H1 (cell line): ENCODE data around the gene CARD14. TPM values are rescaled to one million over a fixed set of nuclear protein-coding genes. Genes with fewer than 3 reads are reported as not detected.
A peak's percentile ranks its signal among the peaks of the same experiment; 100 is the strongest.

Source experiments
- CTCF ChIA-PET: fragments of 300-600 bp; sonication (Branson Sonifier 250); formaldehyde crosslinking; loops from one replicate; lab custom pipeline; 2021; ENCODE audit not compliant: partially characterized antibody; lab: Charles Lee
- POLR2A ChIA-PET: fragments of 300-600 bp; sonication (Branson Sonifier 250); formaldehyde crosslinking; loops from one replicate; lab custom pipeline; 2021; ENCODE audit warnings: inconsistent platforms; ENCODE audit not compliant: partially characterized antibody; lab: Charles Lee
- DNase-seq, 2 experiments: peaks; one replicate each; pipeline versions ENCODE4 v3.0.0 to v3.0.0-alpha.2; 2010 to 2022; ENCODE audit warnings: low spot score in 2 of 2, low read depth in 1 of 2, mixed read lengths in 1 of 2
- FAIRE-seq: peaks from 2 replicates; lab custom pipeline; 2011; peaks lifted over from hg19 to GRCh38; lab: Jason Lieb, UNC
- H2AFZ ChIP-seq: 2 replicates; pipeline ENCODE4 v1.8.1; 2012; ENCODE audit warnings: low read length, inconsistent platforms
- H2AK5ac ChIP-seq: 2 replicates; pipeline ENCODE4 v1.6.1; 2013; ENCODE audit warnings: low read depth, low read length
- H2BK120ac ChIP-seq: replicated peaks from 2 replicates; pipeline ENCODE3; 2013; ENCODE audit warnings: low read depth, low read length, inconsistent platforms
- H2BK12ac ChIP-seq: 2 replicates; pipeline ENCODE4 v1.6.1; 2013; ENCODE audit warnings: low read depth, low read length
- H2BK15ac ChIP-seq: 2 replicates; pipeline ENCODE4 v1.6.1; 2013; ENCODE audit warnings: low read length
- H2BK20ac ChIP-seq: 2 replicates; pipeline ENCODE4 v1.6.1; 2013; ENCODE audit warnings: low read length
- H2BK5ac ChIP-seq: 2 replicates; pipeline ENCODE4 v1.6.1; 2013; ENCODE audit warnings: low read depth, low read length
- H3K14ac ChIP-seq: 2 replicates; pipeline ENCODE4 v1.6.1; 2013; ENCODE audit warnings: inconsistent platforms; ENCODE audit not compliant: insufficient read length
- H3K18ac ChIP-seq: 2 replicates; pipeline ENCODE4 v1.6.1; 2013; ENCODE audit warnings: low read length; ENCODE audit errors: extremely low read depth
- H3K23ac ChIP-seq: 2 replicates; pipeline ENCODE4 v1.6.1; 2013; ENCODE audit warnings: inconsistent platforms; ENCODE audit not compliant: insufficient read length
- H3K23me2 ChIP-seq: 2 replicates; pipeline ENCODE4 v1.6.1; 2013; ENCODE audit warnings: low read depth, low read length
- H3K27ac ChIP-seq: 2 replicates; pipeline ENCODE4 v1.6.1; 2011; ENCODE audit warnings: low read depth, low read length, inconsistent platforms
- H3K27me3 ChIP-seq, 4 experiments: replicated peaks in 1 of 4; 1 replicate in 1 of 4; 2 replicates in 3 of 4; pipeline versions ENCODE4 v1.6.1 to v1.8.1; 2011 to 2013; ENCODE audit warnings: low read length in 3 of 4, mild to moderate bottlenecking in 3 of 4, inconsistent platforms in 2 of 4, mixed read lengths in 2 of 4, moderate library complexity in 1 of 4; ENCODE audit not compliant: control insufficient read depth in 3 of 4, insufficient read depth in 3 of 4; ENCODE audit errors: extremely low read depth in 1 of 4
- H3K36me3 ChIP-seq, 4 experiments: 2 replicates each; pipeline versions ENCODE4 v1.6.1 to v1.8.1; 2011 to 2013; ENCODE audit warnings: mild to moderate bottlenecking in 4 of 4, low read length in 3 of 4, moderate library complexity in 2 of 4, control low read depth in 1 of 4, inconsistent platforms in 1 of 4; ENCODE audit not compliant: insufficient read depth in 4 of 4, control insufficient read depth in 2 of 4
- H3K4ac ChIP-seq: replicated peaks from 2 replicates; pipeline ENCODE3; 2013; ENCODE audit warnings: low read length, low read depth, mixed read lengths, inconsistent platforms; ENCODE audit not compliant: insufficient read length
- H3K4me1 ChIP-seq, 4 experiments: replicated peaks in 1 of 4; 1 replicate in 1 of 4; 2 replicates in 3 of 4; pipeline versions ENCODE4 v1.6.1 to v1.8.1; 2011 to 2013; ENCODE audit warnings: low read length in 3 of 4, inconsistent platforms in 2 of 4, mixed read lengths in 1 of 4; ENCODE audit not compliant: insufficient read depth in 4 of 4, control insufficient read depth in 3 of 4
- H3K4me2 ChIP-seq, 2 experiments: 2 replicates each; pipeline versions ENCODE4 v1.6.1 to v1.8.1; 2011 to 2013; ENCODE audit warnings: low read depth in 2 of 2, low read length in 2 of 2, control low read depth in 1 of 2, inconsistent platforms in 1 of 2, mild to moderate bottlenecking in 1 of 2; ENCODE audit not compliant: insufficient read depth in 1 of 2
- H3K4me3 ChIP-seq, 4 experiments: fragments of 200-600, 300-600 bp in 1 of 4; sonication (generic), shearing (Covaris generic), sonication (Bioruptor Twin) in 1 of 4; 2 replicates each; pipeline versions ENCODE4 v1.5.1 to v1.8.1; 2011 to 2016; ENCODE audit warnings: low read length in 4 of 4, low read depth in 3 of 4, control low read depth in 2 of 4, inconsistent platforms in 2 of 4, mild to moderate bottlenecking in 2 of 4, mixed read lengths in 1 of 4, moderate library complexity in 1 of 4; ENCODE audit not compliant: insufficient read depth in 2 of 4; ENCODE audit errors: extremely low read depth in 1 of 4
- H3K56ac ChIP-seq: replicated peaks from 2 replicates; pipeline ENCODE3; 2013; ENCODE audit warnings: low read depth, mild to moderate bottlenecking, mixed read lengths, low read length, inconsistent platforms; ENCODE audit not compliant: insufficient read length
- H3K79me1 ChIP-seq: 2 replicates; pipeline ENCODE4 v1.6.1; 2013; ENCODE audit warnings: low read depth, low read length, control low read depth
- H3K79me2 ChIP-seq, 2 experiments: 2 replicates each; pipeline versions ENCODE4 v1.6.1 to v1.8.1; 2012 to 2013; ENCODE audit warnings: low read length in 2 of 2, mild to moderate bottlenecking in 2 of 2, inconsistent platforms in 1 of 2; ENCODE audit not compliant: insufficient read depth in 2 of 2, control insufficient read depth in 1 of 2
- H3K9ac ChIP-seq, 4 experiments: replicated peaks in 1 of 4; 1 replicate in 1 of 4; 2 replicates in 3 of 4; pipeline versions ENCODE4 v1.6.1 to v1.8.1; 2011 to 2013; ENCODE audit warnings: low read depth in 3 of 4, low read length in 3 of 4, control low read depth in 2 of 4, mild to moderate bottlenecking in 2 of 4, moderate library complexity in 2 of 4, inconsistent platforms in 1 of 4; ENCODE audit errors: extremely low read depth in 1 of 4
- H3K9me3 ChIP-seq, 2 experiments: 2 replicates each; pipeline versions ENCODE4 v1.6.1 to v1.8.1; 2012 to 2013; ENCODE audit warnings: mild to moderate bottlenecking in 2 of 2, moderate library complexity in 2 of 2, control low read depth in 1 of 2, inconsistent platforms in 1 of 2, low read depth in 1 of 2, low read length in 1 of 2, mixed read lengths in 1 of 2; ENCODE audit not compliant: insufficient read depth in 2 of 2
- H4K20me1 ChIP-seq, 2 experiments: replicated peaks in 1 of 2; 2 replicates each; pipeline versions ENCODE3 to v1.8.1; 2011 to 2013; ENCODE audit warnings: inconsistent platforms in 2 of 2, low read length in 2 of 2, mild to moderate bottlenecking in 1 of 2; ENCODE audit not compliant: insufficient read depth in 2 of 2, control insufficient read depth in 1 of 2
- H4K5ac ChIP-seq: 2 replicates; pipeline ENCODE4 v1.6.1; 2013; ENCODE audit warnings: low read length, low read depth, mixed read lengths, inconsistent platforms; ENCODE audit not compliant: insufficient read length
- H4K8ac ChIP-seq: 2 replicates; pipeline ENCODE4 v1.8.0; 2013; ENCODE audit warnings: mild to moderate bottlenecking, moderate library complexity, low read length, inconsistent platforms; ENCODE audit not compliant: insufficient read depth; ENCODE audit errors: extremely low read depth
- H4K91ac ChIP-seq: replicated peaks from 2 replicates; pipeline ENCODE3; 2013; ENCODE audit warnings: low read length, mixed read lengths, inconsistent platforms; ENCODE audit not compliant: insufficient read length
- BACH1 ChIP-seq: IDR thresholded peaks from 2 replicates; pipeline ENCODE4 v1.6.1; 2012; ENCODE audit warnings: low read length, improper control_type of control experiment
- CHD2 ChIP-seq: IDR thresholded peaks from 2 replicates; pipeline ENCODE4 v1.6.1; 2012; ENCODE audit warnings: low read length, improper control_type of control experiment
- EP300 ChIP-seq, 2 experiments: IDR thresholded peaks; 1 replicate in 1 of 2; 2 replicates in 1 of 2; pipeline ENCODE4 v1.6.1; 2011 to 2012; ENCODE audit warnings: low read depth in 2 of 2, low read length in 2 of 2, mild to moderate bottlenecking in 2 of 2, borderline replicate concordance in 1 of 2, inconsistent platforms in 1 of 2, moderate library complexity in 1 of 2
- KDM4A ChIP-seq: IDR thresholded peaks from one replicate; pipeline ENCODE4 v1.7.1; 2012; ENCODE audit warnings: low read depth, mild to moderate bottlenecking, moderate library complexity, low read length, inconsistent platforms; ENCODE audit not compliant: severe bottlenecking
- PHF8 ChIP-seq: fragments of 200-600 bp; sonication (generic); conservative IDR thresholded peaks from 2 replicates; pipeline ENCODE4 v1.7.1; 2012; ENCODE audit warnings: low read depth, mild to moderate bottlenecking, inconsistent platforms, low read length, moderate library complexity
- POU5F1 ChIP-seq: IDR thresholded peaks from 2 replicates; pipeline ENCODE4 v1.6.1; 2011; ENCODE audit warnings: low read depth, mild to moderate bottlenecking, low read length, moderate library complexity
- RAD21 ChIP-seq, 2 experiments: IDR thresholded peaks in 1 of 2; conservative IDR thresholded peaks in 1 of 2; 2 replicates each; pipeline ENCODE4 v1.6.1; 2011; ENCODE audit warnings: low read depth in 2 of 2, low read length in 2 of 2, improper control_type of control experiment in 1 of 2, inconsistent platforms in 1 of 2, mild to moderate bottlenecking in 1 of 2, moderate library complexity in 1 of 2
- RNF2 ChIP-seq: fragments of 200-900, 300-1000 bp; sonication (generic); IDR thresholded peaks from 2 replicates; pipeline ENCODE4 v1.7.1; 2016; ENCODE audit warnings: borderline replicate concordance, low read depth, mild to moderate bottlenecking, antibody characterized with exemption, low read length; ENCODE audit not compliant: poor library complexity, severe bottlenecking; ENCODE audit errors: missing control alignments
- SP4 ChIP-seq: IDR thresholded peaks from 2 replicates; pipeline ENCODE4 v1.6.1; 2012; ENCODE audit warnings: low read length, inconsistent platforms
- SUZ12 ChIP-seq: fragments of 200-600 bp; sonication (generic); IDR thresholded peaks from 2 replicates; pipeline ENCODE4 v1.6.1; 2012; ENCODE audit warnings: mild to moderate bottlenecking, inconsistent platforms, low read length, moderate library complexity, mixed read lengths
- WGBS, 2 experiments: shearing (Covaris generic) in 1 of 2; methylation state at CpG; one replicate each; pipeline versions ENCODE4 v1.1.6 to v1.1.7; 2013 to 2015; ENCODE audit warnings: low lambda C conversion rate in 2 of 2, mixed read lengths in 2 of 2, inconsistent platforms in 1 of 2, low coverage in 1 of 2, missing lambda C conversion rate in 1 of 2; ENCODE audit not compliant: insufficient replicate concordance in 2 of 2, insufficient coverage in 1 of 2, insufficient read length in 1 of 2; ENCODE audit errors: extremely low coverage in 1 of 2, missing lambda C conversion rate in 1 of 2; 5-methylcytosine and 5-hydroxymethylcytosine counted together
- polyA plus RNA-seq, 7 experiments: library from polyadenylated mRNA; depleted of rRNA in 3 of 7; stranded (reverse) in 5 of 7; unstranded in 2 of 7; fragments of >200 nt in 5 of 7; fragments of 200-250 nt in 2 of 7; gene quantifications; 1 replicate in 5 of 7; 2 replicates in 1 of 7; 4 replicates in 1 of 7; pipeline versions ENCODE4 v1.2.1 to v1.2.3, GENCODE V29; 2011 to 2013; ENCODE audit warnings: missing spikeins in 2 of 7, mixed read lengths in 2 of 7
- total RNA-seq: library from RNA; stranded (reverse); fragmentation: NEBNext Ultra II Directional; extraction: Animal tissue kit (Norgen Biotek cat#: 25700); gene quantifications from 2 replicates; pipeline ENCODE4 v1.2.1, GENCODE V29; 2021
- TF ChIP-seq, protein P1 (sequence below): IDR thresholded peaks from 2 replicates; pipeline ENCODE4 v1.6.1; 2012; ENCODE audit warnings: inconsistent platforms

The CARD14 gene
- total and polyA plus RNA-seq, 2 of the 8 experiments (the other 6 are each of a cell fraction or from before 2014, with no cell fraction given), result 0.08 TPM; not detected in 1

- H2BK15ac ChIP-seq, result 0 out of 2 replicates have a peak overlapping the region, but pooled peaks have one; percentile 53
- WGBS, 2 experiments, result 93% methylated on average over 7 of the region's 7 CpGs; no CpG with 5 or more reads in 1 of the 2 experiments
- no peak overlapping the region for H2BK20ac ChIP-seq
- H3K4me2 ChIP-seq, result no peak overlapping the region
- no peak overlapping the region for H3K56ac ChIP-seq
- H3K9me3 ChIP-seq, result peaks cover 0 to 2% of the 10 kb centered on the region in 2 experiments; a peak in 1 of 4 replicates
- ChIA-PET POLR2A (interaction anchor here (1.1 to 1.8 kb wide), 5 partner anchors 9 to 91 kb away, joined by 3 to 5 read pairs (median 4); no protein-coding TSS in a partner anchor), CTCF (interaction anchor here (0.6 to 8.0 kb wide), 45 partner anchors 11 to 219 kb away, joined by 3 to 90 read pairs (median 6); partner anchors contain the start of genes CARD14 and GAA)
- peaks cover 0 to 4% (median 0%) of the 10 kb centered on the region in 4 experiments; a peak in 2 of 7 replicates for H3K4me1 ChIP-seq
- no peaks in the 10 kb centered on the region; a peak in 1 of 7 replicates for H3K27me3 ChIP-seq
- H2BK120ac ChIP-seq, result no peak overlapping the region
- no peak overlapping the region for H3K27ac ChIP-seq
- H3K79me1 ChIP-seq, result no peaks in the 10 kb centered on the region
- no peak overlapping the region for H3K4me3 ChIP-seq
- no peak overlapping the region for H4K5ac ChIP-seq
- DNase-seq (no peak), FAIRE-seq (no peak)
- H4K91ac ChIP-seq, result no peak overlapping the region
- no peak overlapping the region for H3K23ac ChIP-seq
- no peaks in the 10 kb centered on the region for H3K79me2 ChIP-seq
- H3K4ac ChIP-seq, result no peak overlapping the region
- no peak overlapping the region for H2BK12ac ChIP-seq
- peak overlapping the region; percentile 23; the same call in 1 of the 2 replicates for H4K8ac ChIP-seq
- no peak overlapping the region for H2BK5ac ChIP-seq
- no peaks in the 10 kb centered on the region for H3K36me3 ChIP-seq
- H2AK5ac ChIP-seq, result no peak overlapping the region
- H2AFZ ChIP-seq, result no peak overlapping the region
- H3K18ac ChIP-seq, result no peak overlapping the region
- peaks cover 0 to 1% of the 10 kb centered on the region in 2 experiments for H4K20me1 ChIP-seq
- no peaks in the 10 kb centered on the region for H3K23me2 ChIP-seq
- 0 out of 7 replicates have a peak overlapping the region, but pooled peaks of 1 of the 4 experiments have one; percentile 9 for H3K9ac ChIP-seq
- H3K14ac ChIP-seq, result no peak overlapping the region
- TF ChIP-seq KDM4A, result no peak
- no peak for TF ChIP-seq RNF2
- TF ChIP-seq RAD21 (IDR thresholded peaks at IDR 0.05 in 1 of 2, conservative IDR thresholded peaks at IDR 0.05 in 1 of 2; ENCODE audit: low read depth in 2 of 2, low read length in 2 of 2), result no peak
- TF ChIP-seq, protein P1, sequence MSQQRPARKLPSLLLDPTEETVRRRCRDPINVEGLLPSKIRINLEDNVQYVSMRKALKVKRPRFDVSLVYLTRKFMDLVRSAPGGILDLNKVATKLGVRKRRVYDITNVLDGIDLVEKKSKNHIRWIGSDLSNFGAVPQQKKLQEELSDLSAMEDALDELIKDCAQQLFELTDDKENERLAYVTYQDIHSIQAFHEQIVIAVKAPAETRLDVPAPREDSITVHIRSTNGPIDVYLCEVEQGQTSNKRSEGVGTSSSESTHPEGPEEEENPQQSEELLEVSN, result no peak
- no peak for TF ChIP-seq CHD2
- TF ChIP-seq POU5F1, result no peak
- TF ChIP-seq BACH1, result no peak
- TF ChIP-seq SUZ12, result no peak
- TF ChIP-seq SP4, result no peak
- no peak for TF ChIP-seq EP300 (IDR thresholded peaks at IDR 0.05; ENCODE audit: borderline replicate concordance in 1 of 2, low read depth in 2 of 2, low read length in 2 of 2)
- TF ChIP-seq PHF8, result no peak
Observed at GRCh38 chr17:80196652-80197051, 26.8 kb downstream of the CARD14 start.
